K562 (cell line): Measurements from ENCODE around the gene PIP5KL1. TPM values are rescaled to one million over a fixed set of nuclear protein-coding genes. Genes with fewer than 3 reads are reported as not detected.

Experiments
- ATAC-seq: fragments of 200-7000 bp; cut with Tn5 transposase; 3 replicates; pipeline ENCODE4 v1.9.1; 2020; ENCODE audit warnings: moderate library complexity
- BruUV-seq: library from RNA; stranded (reverse); fragments of 400-500 nt; replicated peaks from 2 replicates; lab custom pipeline; 2021; lab: Mats Ljungman, UMichigan
- CTCF ChIA-PET: fragments of 300-600 bp; formaldehyde crosslinking; extraction: SDS; loops from one replicate; lab custom pipeline; 2021; ENCODE audit warnings: low intra/inter-chr PET ratio; lab: Yijun Ruan, JAX
- POLR2A ChIA-PET: fragments of 300-600, 350-650 bp; sonication (Branson Sonifier 250); formaldehyde crosslinking; extraction: SDS; loops from one replicate; lab custom pipeline; 2021; ENCODE audit warnings: antibody characterized with exemption, inconsistent platforms; lab: Yijun Ruan, JAX
- DNase-seq, 4 experiments: peaks; one replicate each; pipeline versions ENCODE4 v3.0.0 to v3.0.0-alpha.2; 2011 to 2018; ENCODE audit warnings: low spot score in 3 of 4, mixed read lengths in 3 of 4; ENCODE audit errors: extremely low read depth in 1 of 4
- FAIRE-seq: peaks from 2 replicates; lab custom pipeline; 2011; peaks lifted over from hg19 to GRCh38; lab: Jason Lieb, UNC
- H2AFZ ChIP-seq: 2 replicates; pipeline ENCODE4 v1.6.0; 2011; ENCODE audit warnings: low read depth, low read length, control low read depth, inconsistent platforms
- H3K27ac ChIP-seq: fragments of 200-600 bp; 3 replicates; pipeline ENCODE4 v1.8.0; 2011; ENCODE audit warnings: low read depth, mild to moderate bottlenecking, control low read depth, inconsistent platforms, low read length, moderate library complexity, mixed read lengths; ENCODE audit errors: extremely low read depth
- H3K27me3 ChIP-seq, 2 experiments: fragments of 300-600 bp in 1 of 2; 2 replicates in 1 of 2; 3 replicates in 1 of 2; pipeline versions ENCODE4 v1.6.0 to v1.8.0; 2011; ENCODE audit warnings: inconsistent platforms in 2 of 2, low read length in 2 of 2, mild to moderate bottlenecking in 1 of 2, mixed read lengths in 1 of 2, moderate library complexity in 1 of 2; ENCODE audit not compliant: control insufficient read depth in 2 of 2, insufficient read depth in 2 of 2
- H3K36me3 ChIP-seq: fragments of 300-600 bp; 3 replicates; pipeline ENCODE4 v1.8.0; 2011; ENCODE audit warnings: mild to moderate bottlenecking, low read length, inconsistent platforms; ENCODE audit not compliant: control insufficient read depth, insufficient read depth
- H3K4me1 ChIP-seq, 2 experiments: fragments of 200-600 bp in 1 of 2; replicated peaks in 1 of 2; 2 replicates in 1 of 2; 3 replicates in 1 of 2; pipeline versions ENCODE4 v1.5.1 to v1.8.0; 2011; ENCODE audit warnings: inconsistent platforms in 2 of 2, low read length in 2 of 2, mild to moderate bottlenecking in 1 of 2, mixed read lengths in 1 of 2, moderate library complexity in 1 of 2; ENCODE audit not compliant: control insufficient read depth in 2 of 2, insufficient read depth in 2 of 2
- H3K4me2 ChIP-seq: 2 replicates; pipeline ENCODE4 v1.6.1; 2011; ENCODE audit warnings: low read length, control low read depth, inconsistent platforms, mixed read lengths; ENCODE audit not compliant: insufficient read depth
- H3K4me3 ChIP-seq: fragments of 200-600 bp; sonication (generic), shearing (Covaris generic); 2 replicates; pipeline ENCODE4 v1.5.1; 2016; ENCODE audit warnings: control low read depth, inconsistent platforms
- H3K79me2 ChIP-seq: fragments of 200-600 bp; 3 replicates; pipeline ENCODE4 v1.8.0; 2011; ENCODE audit warnings: low read length, inconsistent platforms; ENCODE audit not compliant: control insufficient read depth, insufficient read depth
- H3K9ac ChIP-seq, 2 experiments: 2 replicates each; pipeline versions ENCODE4 v1.6.0 to v1.6.1; 2011; ENCODE audit warnings: low read depth in 2 of 2, low read length in 2 of 2, control low read depth in 1 of 2, inconsistent platforms in 1 of 2, mild to moderate bottlenecking in 1 of 2, mixed read lengths in 1 of 2; ENCODE audit not compliant: insufficient read depth in 1 of 2
- H3K9me1 ChIP-seq: one replicate; pipeline ENCODE4 v1.6.0; 2011; ENCODE audit warnings: inconsistent platforms, mild to moderate bottlenecking, low read length, moderate library complexity; ENCODE audit not compliant: control insufficient read depth, insufficient read depth
- H3K9me3 ChIP-seq: replicated peaks from 2 replicates; pipeline ENCODE4 v1.5.1; 2011; ENCODE audit warnings: low read depth, low read length, inconsistent platforms; ENCODE audit not compliant: control insufficient read depth, insufficient read depth
- H4K20me1 ChIP-seq: replicated peaks from 2 replicates; pipeline ENCODE4 v1.6.1; 2011; ENCODE audit warnings: low read length, inconsistent platforms, mixed read lengths; ENCODE audit not compliant: control insufficient read depth, insufficient read depth
- ATF3 ChIP-seq, 2 experiments: fragments of 450-650 bp in 1 of 2; sonication (generic) in 1 of 2; formaldehyde crosslinking in 1 of 2; IDR thresholded peaks in 1 of 2; conservative IDR thresholded peaks in 1 of 2; 2 replicates each; pipeline versions ENCODE4 v1.6.1 to v1.8.1; 2016 to 2023; ENCODE audit warnings: mild to moderate bottlenecking in 2 of 2, moderate library complexity in 2 of 2, inconsistent platforms in 1 of 2, missing genetic modification reagents in 1 of 2
- SLC30A9 ChIP-seq: fragments of 250-450 bp; sonication (Bioruptor Pico); IDR thresholded peaks from 2 replicates; pipeline ENCODE4 v1.8.0; 2022; ENCODE audit warnings: mild to moderate bottlenecking, moderate library complexity
- ZNF76 ChIP-seq: fragments of 250-450 bp; sonication (Bioruptor Pico); IDR thresholded peaks from 2 replicates; pipeline ENCODE4 v1.4.0; 2020; ENCODE audit warnings: mild to moderate bottlenecking, moderate library complexity, borderline replicate concordance
- WGBS: fragments of 100-300 bp; shearing (Covaris generic); methylation state at CpG from one replicate; pipeline ENCODE4 v1.1.6; 2016; ENCODE audit warnings: low coverage, mixed read lengths; ENCODE audit not compliant: insufficient coverage; ENCODE audit errors: missing lambda C conversion rate; 5-methylcytosine and 5-hydroxymethylcytosine counted together
- in situ Hi-C: fragments of 300-500 bp; cut with MboI; formaldehyde crosslinking; loops from 4 replicates; pipeline ENCODE4 v1.15.0; 2018; ENCODE audit warnings: inconsistent platforms, mixed read lengths
- intact Hi-C: fragments of 100-400 bp; cut with micrococcal nuclease; formaldehyde crosslinking; loops from 2 replicates; pipeline ENCODE4 v1.14.2; 2022
- polyA plus RNA-seq, 8 experiments: library from polyadenylated mRNA; depleted of rRNA in 4 of 8; stranded (reverse) in 5 of 8; unstranded in 3 of 8; fragments of >200 nt; fragmentation: Nextera tagmentation in 2 of 8; fragmentation: Illumina TruSeq in 1 of 8; extraction: Ambion mirVana in 2 of 8; extraction: Trizol in 1 of 8; gene quantifications; 2 replicates each; pipeline versions ENCODE4 v1.2.1 to v1.2.3, GENCODE V29; 2011 to 2014; ENCODE audit warnings: inconsistent platforms in 1 of 8, missing spikeins in 1 of 8
- total RNA-seq, 7 experiments: library from RNA; depleted of rRNA in 6 of 7; stranded (reverse); fragments of >200 nt in 6 of 7; fragmentation: Illumina TruSeq in 2 of 7; extraction: Trizol in 2 of 7; gene quantifications; 2 replicates each; pipeline versions ENCODE4 v1.2.1 to v1.2.3, GENCODE V29; 2011 to 2021; ENCODE audit warnings: low replicate concordance in 1 of 7
- TF ChIP-seq, protein P1 (sequence below): fragments of 250-450 bp; sonication (Bioruptor Pico); IDR thresholded peaks from 2 replicates; pipeline ENCODE4 v1.5.0; 2020; ENCODE audit warnings: mild to moderate bottlenecking, borderline replicate concordance
- TF ChIP-seq, protein P2 (sequence below): IDR thresholded peaks from 2 replicates; pipeline ENCODE4 v1.6.1; 2012; ENCODE audit warnings: low read depth, low read length, improper control_type of control experiment, borderline replicate concordance
- TF ChIP-seq, protein P3 (sequence below), 2 experiments: fragments of 450-650 bp; IDR thresholded peaks; 2 replicates each; pipeline ENCODE4 v1.6.1; 2016

Gene PIP5KL1
- total and polyA plus RNA-seq, 9 of the 15 experiments (the other 6 are each of a cell fraction or from before 2014, with no cell fraction given): 0.18 to 4.8 (median 1.2) TPM

DNA sequence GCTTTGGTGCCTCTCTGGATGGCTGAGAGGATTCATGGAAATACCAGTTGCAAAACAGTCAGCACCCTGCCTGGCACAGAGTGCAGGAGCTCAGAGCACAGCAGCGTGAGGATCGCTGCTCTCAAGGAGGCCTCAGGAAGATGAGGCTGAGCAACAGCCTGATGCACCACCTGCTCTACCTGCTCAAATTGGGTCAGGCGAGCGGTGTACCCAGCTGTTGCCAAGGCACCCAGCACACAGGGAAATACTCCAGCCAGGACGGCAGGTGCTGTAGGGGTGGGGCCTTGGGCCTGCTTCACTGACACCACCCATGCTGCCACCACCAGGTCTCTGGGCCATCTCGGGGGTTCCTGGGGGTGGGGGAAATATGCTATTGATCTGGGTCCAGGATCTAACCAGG lies 45.9 kb upstream of the PIP5KL1 start:
- Histone ChIP-seq H3K9me3 (no peaks in the 10 kb centered on the region), H3K27ac (no peak overlapping the region), H3K36me3 (peaks cover 6% of the 10 kb centered on the region; the same call in 1 of the 3 replicates), H3K4me2 (no peak overlapping the region), H4K20me1 (peaks cover 69% of the 10 kb centered on the region), H3K4me1 (peaks cover 28 to 79% of the 10 kb centered on the region in 2 experiments), H3K9me1 (no peaks in the 10 kb centered on the region), H3K4me3 (no peak overlapping the region), H3K79me2 (peaks cover 84% of the 10 kb centered on the region), H3K9ac (0 out of 4 replicates have a peak overlapping the region, but pooled peaks of 1 of the 2 experiments have one; percentile 54), H3K27me3 (no peaks in the 10 kb centered on the region), H2AFZ (no peak overlapping the region)
- TF ChIP-seq, protein P1, sequence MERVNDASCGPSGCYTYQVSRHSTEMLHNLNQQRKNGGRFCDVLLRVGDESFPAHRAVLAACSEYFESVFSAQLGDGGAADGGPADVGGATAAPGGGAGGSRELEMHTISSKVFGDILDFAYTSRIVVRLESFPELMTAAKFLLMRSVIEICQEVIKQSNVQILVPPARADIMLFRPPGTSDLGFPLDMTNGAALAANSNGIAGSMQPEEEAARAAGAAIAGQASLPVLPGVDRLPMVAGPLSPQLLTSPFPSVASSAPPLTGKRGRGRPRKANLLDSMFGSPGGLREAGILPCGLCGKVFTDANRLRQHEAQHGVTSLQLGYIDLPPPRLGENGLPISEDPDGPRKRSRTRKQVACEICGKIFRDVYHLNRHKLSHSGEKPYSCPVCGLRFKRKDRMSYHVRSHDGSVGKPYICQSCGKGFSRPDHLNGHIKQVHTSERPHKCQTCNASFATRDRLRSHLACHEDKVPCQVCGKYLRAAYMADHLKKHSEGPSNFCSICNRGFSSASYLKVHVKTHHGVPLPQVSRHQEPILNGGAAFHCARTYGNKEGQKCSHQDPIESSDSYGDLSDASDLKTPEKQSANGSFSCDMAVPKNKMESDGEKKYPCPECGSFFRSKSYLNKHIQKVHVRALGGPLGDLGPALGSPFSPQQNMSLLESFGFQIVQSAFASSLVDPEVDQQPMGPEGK (CRISPR knock-in tag): no peak
- TF ChIP-seq SLC30A9 (no peak), ZNF76 (CRISPR knock-in tag) (no peak), ATF3 (IDR thresholded peaks at IDR 0.05) (no peak), ATF3 (CRISPR knock-in tag; conservative IDR thresholded peaks at IDR 0.05) (no peak)
- TF ChIP-seq, protein P2, sequence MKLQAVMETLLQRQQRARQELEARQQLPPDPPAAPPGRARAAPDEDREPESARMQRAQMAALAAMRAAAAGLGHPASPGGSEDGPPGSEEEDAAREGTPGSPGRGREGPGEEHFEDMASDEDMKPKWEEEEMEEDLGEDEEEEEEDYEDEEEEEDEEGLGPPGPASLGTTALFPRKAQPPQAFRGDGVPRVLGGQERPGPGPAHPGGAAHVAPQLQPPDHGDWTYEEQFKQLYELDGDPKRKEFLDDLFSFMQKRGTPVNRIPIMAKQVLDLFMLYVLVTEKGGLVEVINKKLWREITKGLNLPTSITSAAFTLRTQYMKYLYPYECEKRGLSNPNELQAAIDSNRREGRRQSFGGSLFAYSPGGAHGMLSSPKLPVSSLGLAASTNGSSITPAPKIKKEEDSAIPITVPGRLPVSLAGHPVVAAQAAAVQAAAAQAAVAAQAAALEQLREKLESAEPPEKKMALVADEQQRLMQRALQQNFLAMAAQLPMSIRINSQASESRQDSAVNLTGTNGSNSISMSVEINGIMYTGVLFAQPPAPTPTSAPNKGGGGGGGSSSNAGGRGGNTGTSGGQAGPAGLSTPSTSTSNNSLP: no peak
- TF ChIP-seq, protein P3, sequence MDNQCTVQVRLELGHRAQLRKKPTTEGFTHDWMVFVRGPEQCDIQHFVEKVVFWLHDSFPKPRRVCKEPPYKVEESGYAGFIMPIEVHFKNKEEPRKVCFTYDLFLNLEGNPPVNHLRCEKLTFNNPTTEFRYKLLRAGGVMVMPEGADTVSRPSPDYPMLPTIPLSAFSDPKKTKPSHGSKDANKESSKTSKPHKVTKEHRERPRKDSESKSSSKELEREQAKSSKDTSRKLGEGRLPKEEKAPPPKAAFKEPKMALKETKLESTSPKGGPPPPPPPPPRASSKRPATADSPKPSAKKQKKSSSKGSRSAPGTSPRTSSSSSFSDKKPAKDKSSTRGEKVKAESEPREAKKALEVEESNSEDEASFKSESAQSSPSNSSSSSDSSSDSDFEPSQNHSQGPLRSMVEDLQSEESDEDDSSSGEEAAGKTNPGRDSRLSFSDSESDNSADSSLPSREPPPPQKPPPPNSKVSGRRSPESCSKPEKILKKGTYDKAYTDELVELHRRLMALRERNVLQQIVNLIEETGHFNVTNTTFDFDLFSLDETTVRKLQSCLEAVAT (IDR thresholded peaks at IDR 0.05): no peak
- 86% methylated on average over 6 of the region's 6 CpGs for WGBS
- no peak for DNase-seq
- BruUV-seq: no TSS peak
- in situ Hi-C loops: no loop called here
- ChIA-PET POLR2A (interaction anchor here (0.6 to 1.6 kb wide), 5 partner anchors 8 to 29 kb away, joined by 3 to 6 read pairs (median 3); no protein-coding TSS in a partner anchor), CTCF (no interaction called here)
- intact Hi-C loops: no loop called here
- ATAC-seq: no peak
- no peak for FAIRE-seq
